GM21447 (cell line): Measurements from ENCODE around the gene IPMK.
"Not testable (repeated sequence)": the region's sequence is repeated elsewhere in the genome, so short reads cannot be mapped to it uniquely, and the experiment has no call there.

Experiments used
- ATAC-seq: cut with Tn5 transposase; IDR thresholded peaks from one replicate; pipeline ENCODE4 v1.9.1; 2021; ENCODE audit not compliant: unreplicated experiment

IPMK gene

DNA sequence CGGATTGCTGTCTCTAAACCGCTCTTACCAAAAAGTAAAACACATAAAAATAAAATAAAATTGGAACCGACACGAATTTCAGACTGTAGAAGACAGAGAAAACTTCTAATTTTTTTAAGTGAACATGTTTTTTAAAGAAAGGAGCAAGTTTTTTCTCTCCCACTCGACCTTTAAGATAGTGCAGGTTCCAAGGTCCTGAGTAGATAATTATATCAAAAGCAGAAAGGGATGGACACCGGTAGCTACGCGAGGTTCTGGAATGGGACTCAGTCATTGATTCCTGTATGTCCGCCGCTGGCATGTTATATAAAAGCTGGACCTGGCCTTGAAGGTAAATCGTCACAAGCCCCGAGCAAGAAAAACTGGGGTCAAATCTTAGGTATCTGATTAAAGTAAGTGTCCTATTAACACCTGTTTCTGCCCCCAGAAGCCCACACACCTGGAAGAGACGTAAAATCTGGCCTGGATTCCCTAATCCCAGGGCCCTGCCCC lies 806 bp upstream of the IPMK start:
- ATAC-seq, result peak; percentile 1

DNA sequence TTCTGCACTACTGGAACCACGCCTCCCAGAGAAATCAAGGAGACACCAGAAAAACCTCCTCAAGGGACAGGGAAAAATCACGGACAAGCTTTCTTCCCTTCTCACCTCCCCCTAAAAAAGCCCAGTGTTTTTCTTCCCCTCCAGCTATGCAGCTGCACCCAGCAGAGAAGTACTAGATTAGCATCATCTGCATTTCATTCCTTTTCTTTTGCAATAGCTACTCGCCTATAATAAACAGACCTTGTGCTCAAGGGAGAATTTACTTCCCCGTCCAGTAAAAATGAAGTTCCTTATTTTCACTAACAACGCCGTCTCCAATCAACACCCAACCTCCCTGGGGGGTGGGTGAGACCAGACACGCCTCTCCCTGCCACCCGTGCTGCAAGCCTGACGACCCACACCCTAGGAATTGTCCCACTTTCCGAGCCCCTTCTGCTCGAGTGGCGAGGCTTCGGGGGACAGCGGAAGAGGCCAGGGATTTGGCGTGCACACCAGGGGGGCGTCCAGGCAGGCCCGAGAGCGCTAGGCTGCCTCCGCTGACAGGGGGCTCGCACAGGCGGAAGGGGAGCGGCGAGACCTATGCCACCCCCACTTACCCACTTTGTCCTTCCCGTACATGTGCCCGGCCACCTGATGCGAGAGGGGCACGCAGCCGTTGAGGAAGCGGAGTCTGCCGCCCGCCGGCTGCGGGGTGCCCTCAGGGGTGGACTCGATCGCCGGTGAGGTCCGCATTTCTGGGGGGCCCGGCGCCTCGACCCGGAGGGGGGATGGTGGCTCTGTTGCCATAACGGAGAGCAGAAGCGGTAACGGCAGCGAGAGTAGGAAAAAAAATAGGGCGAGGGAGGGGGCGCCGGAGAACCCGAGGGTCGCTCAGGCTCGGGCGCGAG lies 625 bp downstream of the IPMK start:
- ATAC-seq, result peak; percentile 12

DNA sequence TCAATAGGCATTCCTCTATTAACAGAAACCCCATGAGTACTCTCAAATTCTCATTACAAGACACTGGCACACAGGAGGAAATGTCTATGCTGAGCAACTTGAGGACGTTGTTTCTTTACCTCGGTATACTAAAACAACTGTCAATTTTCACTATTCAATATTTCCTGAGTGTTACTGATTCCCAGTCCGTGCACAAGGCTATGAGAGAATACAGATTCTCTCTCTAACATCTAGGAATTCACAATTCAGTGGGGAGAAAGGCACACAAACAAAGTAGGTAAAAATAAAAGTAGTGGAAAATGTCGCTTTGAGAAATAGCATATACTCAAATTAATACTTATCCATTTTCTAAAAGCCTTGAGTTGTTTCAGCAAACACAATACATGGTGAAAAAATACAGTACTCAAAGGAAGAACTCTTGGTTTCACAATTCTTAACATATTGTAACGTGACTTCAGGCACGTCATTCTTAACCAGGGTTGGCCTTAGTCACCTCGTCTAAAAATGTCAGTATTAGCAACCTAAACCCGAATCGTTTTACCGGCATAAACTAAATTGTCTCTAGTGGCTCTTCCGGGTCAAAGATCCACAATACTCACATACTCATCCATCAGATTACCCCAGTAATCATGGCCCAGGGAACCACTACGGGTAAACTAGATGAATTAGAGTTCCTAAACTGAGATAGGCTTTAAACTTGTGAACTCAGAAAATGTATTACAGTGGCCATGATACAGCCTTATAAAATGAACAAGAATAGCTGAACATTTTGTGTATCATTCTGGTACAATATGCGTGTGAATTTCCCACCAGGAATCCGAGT lies 1.5 kb downstream of the IPMK start:
- ATAC-seq, result peak; percentile 19

DNA sequence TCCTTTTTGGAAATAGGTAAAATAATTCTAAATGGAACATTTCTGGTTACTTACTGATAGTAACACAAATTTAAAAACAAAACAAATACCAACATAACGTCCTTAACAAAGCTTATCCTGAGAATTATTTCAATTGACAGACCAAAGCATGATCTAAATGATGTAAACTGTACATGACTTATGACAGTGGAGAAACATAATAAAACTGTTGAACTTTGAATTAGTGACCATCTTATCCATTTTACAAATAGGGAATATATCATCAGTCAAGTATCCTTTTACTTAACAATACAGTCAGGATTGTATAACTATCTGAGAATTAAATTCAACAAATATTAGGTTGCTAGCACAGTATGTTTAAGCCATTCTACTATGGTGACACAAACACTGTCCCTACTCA lies 2.4 kb downstream of the IPMK start:
- no peak for ATAC-seq

DNA sequence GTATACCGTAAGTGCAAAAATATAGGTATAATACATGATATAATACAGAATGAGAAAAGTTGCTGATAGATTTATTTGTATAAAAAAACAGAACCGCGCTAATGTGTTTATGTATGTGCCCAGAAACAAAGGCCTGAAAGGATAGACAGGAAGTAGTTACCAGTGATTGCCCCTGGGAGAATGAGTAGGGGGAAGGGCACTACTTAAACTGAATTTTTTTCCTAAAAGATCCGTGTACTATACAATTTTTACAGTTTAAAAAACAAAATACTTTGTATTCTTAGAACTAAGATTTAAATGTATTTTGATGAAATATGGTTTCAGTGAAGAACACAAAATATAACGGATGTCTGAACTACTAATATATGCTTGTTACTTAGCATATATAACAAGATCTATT lies 2.9 kb downstream of the IPMK start:
- no peak for ATAC-seq

DNA sequence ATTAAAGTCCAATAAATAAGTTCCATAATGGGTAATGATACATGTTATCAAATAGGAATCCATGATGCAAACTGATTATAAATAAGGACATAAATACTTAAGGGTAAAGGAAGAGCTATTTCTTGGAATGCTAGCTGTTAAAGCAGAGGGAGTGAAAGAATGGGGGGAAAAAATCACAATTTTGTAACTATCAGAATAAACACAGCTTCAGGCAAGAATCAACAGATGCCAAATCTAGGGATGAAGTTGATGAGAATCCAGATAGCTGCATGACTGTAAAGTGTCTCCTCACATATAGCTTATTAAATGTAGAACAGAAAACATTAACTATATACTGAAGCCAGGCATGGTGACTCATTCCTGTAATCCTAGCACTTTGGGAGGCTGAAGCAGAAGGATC lies 4.9 kb downstream of the IPMK start:
- no peak for ATAC-seq

DNA sequence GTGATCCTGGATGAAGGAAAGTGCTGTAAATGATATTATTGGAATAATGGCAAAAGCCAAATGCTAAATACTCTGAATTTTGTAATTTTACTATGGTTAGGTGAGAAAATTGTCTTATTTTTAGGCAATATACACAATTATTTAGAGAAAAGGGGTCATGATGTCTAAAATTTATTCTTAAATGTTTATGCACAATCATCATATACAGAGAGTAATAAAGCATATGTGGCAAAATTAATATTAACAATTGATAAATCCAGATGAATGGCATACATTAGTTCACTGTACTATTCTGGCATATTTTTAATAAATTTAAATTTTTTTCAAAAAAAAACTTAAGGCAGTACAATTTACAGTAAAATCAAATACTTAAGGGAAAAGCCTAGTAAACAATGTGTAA lies 7.4 kb downstream of the IPMK start:
- no peak for ATAC-seq

DNA sequence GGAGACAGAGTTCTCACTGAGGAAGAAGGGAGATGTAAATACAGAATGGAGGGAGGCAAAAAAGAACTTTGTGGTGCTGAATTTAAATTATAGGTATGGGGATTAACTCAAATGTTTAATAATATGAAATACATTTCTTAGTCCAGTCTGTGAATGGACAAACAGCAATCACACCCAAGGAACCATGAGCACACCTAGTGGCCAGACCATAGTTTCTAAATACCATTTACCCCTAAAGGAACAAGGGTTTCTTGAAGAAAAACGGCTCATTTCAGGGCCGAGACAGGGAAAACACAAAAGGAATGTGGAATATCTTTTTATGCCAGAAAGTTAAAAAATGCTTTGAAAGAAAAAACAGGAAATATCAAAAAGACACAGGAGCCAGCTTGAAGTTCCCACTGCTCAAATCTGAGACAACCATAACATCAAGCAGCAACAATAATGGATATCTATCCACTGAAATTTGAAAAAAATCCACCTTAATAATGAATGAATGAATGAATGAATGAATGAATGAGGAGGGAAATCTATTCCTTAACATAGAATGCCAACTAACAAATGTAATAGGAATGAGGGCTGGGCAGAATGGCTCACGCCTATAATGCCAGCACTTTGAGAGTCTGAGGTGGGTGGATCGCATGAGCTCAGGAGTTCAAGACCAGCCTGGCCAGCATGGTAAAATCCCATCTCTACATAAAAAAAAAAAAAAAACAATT lies 8.6 kb downstream of the IPMK start:
- ATAC-seq, result no peak

DNA sequence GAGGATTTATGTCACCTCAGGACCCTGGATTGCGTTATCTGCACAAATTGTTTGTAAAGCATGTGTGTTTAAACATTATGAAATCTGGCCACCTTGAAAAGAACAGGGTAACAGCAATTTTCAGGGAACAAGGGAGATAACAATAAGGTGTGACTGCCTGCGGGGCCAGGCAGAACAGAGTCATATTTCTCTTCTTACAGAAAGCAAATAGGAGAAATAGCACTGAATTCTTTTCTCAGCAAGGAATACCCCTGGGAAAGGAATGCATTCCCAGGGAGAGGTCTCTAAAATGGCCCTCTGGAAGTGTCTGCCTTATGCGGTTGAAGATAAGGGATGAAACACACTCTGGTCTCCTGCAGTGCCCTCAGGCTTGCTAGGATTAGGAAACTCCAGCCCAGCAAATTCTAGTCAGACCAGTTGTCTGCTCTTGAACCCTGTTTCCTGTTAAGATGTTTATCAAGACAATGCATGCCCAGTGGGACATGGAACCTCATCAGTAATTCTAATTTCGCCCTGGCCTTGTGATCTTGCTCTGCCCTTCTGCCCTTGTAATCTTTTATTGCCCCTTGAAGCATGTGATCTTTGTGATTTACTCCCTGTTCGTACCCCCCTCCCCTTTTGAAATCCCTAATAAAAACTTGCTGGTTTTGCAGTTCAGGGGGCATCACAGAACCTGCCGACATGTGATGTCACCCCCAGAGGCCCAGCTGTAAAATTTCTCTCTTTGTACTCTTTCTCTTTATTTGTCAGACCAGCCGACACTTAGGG lies 11.5 kb downstream of the IPMK start:
- ATAC-seq, result not testable (repeated sequence)

DNA sequence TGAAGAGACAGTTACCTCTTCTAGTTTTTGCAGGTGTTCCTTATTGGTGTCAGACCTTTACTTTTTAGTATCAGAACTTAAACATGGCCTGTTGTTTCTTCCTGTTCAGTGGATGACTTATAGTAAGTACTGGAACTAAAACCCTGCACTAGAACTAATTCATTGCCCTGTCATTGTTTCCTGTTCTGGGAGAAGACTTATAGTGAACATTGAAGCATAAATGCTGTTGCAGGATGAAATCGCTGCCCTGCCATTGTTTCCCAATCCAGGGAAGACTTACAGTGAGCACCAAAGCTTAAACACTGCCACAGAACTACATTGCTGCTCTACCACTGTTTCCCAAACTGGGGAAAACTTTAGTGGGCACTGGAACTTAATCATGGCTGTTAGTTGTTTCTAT lies 13.1 kb downstream of the IPMK start:
- no peak for ATAC-seq

DNA sequence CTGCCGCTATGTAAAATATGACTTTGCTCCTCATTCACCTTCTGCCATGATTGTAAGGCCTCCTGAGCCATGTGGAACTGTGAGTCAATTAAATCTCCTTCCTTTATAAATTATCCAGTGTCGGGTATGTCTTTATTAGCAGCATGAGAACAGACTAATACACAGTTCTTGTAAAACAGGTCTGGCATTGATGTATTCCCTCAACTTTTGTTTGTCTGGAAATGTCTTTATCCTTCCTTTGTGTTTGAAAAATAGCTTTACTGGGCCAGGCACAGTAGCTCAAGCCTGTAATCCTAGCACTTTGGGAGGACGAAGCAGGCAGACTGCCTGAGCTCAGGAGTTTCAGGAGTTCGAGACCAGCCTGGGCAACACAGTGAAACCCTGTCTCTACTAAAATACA lies 14.5 kb downstream of the IPMK start:
- ATAC-seq, result no peak

DNA sequence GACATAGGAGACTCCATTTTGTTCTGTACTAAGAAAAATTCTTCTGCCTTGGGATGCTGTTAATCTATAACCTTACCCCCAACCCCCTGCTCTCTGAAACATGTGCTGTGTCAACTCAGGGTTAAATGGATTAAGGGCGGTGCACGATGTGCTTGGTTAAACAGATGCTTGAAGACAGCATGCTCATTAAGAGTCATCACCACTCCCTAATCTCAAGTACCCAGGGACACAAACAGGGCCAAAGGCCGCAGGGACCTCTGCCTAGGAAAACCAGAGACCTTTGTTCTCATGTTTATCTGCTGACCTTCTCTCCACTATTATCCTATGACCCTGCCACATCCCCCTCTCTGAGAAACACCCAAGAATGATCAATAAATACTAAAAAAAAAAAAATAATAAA lies 23.0 kb downstream of the IPMK start:
- not testable (repeated sequence) for ATAC-seq

DNA sequence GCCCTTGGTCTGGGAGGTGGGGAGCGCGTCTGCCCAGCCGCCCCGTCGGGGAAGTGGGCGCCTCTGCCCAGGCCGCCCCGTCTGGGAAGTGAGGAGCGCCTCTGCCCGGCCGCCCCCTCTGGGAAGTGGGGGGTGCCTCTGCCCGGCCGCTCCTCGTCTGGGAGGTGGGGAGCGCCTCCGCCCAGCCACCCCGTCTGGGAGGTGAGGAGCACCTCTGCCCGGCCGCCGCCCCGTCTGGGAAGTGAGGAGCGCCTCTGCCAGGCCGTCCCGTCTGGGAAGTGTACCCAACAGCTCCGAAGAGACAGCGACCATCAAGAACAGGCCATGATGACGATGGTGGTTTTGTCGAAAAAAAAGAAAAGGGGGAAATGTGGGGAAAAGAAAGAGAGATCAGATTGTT lies 23.5 kb downstream of the IPMK start:
- not testable (repeated sequence) for ATAC-seq

DNA sequence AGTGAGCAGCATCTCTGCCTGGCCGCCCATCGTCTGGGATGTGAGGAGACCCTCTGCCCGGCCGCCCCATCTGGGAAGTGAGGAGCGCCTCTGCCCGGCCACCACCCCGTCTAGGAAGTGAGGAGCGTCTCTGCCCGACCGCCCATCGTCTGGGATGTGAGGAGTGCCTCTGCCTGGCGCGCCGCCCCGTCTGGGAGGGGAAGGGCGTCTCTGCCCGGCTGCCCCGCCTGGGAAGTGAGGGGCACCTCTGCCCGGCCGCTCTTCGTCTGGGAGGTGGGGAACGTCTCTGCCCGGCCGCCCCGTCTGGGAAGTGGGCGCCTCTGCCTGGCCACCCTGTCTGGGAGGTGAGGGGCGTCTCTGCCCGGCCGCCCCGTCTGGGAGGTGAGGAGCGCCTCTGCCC lies 23.9 kb downstream of the IPMK start:
- ATAC-seq, result not testable (repeated sequence)

DNA sequence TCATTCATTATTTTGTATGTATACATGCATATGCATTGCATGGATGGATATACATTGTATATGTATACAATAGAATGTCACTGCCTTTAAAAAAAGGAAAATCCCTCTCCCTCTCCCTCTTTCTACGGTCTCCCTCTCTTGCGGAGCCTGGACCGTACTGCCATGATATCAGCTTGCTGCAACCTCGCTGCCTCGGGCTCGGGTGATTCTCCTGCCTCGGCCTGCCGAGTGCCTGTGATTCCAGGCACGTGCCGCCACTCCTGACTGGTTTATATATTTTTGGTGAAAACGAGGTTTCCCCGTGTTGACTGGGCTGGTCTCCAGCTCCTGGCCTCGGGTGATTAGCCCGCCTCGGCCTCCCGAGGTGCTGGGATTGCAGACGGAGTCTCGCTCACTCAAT lies 24.4 kb downstream of the IPMK start:
- ATAC-seq, result no peak

DNA sequence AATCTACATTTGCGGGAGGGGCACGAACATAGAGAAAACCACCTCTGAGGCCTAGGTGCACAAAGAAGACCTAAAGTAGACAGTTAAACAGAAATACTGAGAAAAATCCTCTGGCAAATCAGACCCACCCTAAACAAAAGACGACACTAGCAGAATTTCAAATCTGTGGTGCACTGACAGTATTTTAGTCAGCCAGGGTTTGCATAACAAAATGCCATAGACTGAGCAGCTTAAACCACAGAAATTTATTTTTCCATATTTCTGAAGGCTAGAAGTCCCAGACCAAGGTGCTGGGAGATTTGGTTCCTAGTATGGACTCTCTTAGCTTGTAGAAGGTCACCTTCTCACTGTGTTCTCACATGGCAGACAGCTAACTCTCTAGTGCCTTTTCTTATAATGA lies 26.3 kb downstream of the IPMK start:
- no peak for ATAC-seq

DNA sequence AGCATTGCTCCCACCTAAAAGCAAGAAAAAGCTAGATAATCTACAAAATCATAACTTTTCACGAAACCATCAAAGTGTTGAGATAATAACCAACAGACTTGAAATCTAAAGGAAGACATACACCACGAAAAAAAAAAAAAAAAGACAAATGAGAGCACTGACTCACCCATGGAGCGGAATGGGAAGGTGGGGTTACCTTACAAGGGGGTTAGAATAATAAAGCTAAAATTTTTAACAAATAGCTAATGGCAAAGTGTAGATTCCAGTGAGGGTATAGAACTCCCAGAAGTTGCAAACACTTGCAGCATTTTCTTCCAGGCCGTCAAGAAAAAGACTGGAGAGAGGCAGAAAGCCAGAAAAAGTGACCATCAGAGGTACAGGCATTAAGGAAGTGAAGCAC lies 27.2 kb downstream of the IPMK start:
- ATAC-seq, result no peak

DNA sequence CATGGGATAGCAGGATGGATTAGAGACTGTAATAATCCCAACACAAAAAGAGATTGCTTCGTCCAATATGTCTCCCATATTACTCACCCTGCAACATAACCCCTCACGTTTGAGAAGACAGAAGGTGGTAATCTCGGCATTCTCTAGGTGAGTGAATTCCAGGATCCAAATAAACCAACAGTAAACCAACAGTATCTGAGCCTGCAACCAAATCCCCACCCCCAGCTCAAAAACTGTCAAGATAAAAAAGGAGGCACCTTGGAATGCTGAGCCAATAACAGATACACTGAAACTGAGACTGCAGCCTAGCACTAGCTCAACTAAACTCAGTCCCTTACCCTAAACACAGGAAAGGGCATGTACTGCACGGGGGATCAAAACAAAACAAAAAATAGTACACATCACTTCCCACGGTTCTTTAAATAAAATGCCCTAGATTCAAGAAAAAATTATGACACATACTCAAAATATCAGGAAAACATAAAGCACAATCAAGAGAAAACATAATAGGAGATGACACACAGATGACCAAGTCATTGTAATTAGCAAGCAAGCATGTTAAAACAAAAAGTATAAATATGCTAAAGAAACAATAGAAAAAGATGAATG lies 28.0 kb downstream of the IPMK start:
- no peak for ATAC-seq

DNA sequence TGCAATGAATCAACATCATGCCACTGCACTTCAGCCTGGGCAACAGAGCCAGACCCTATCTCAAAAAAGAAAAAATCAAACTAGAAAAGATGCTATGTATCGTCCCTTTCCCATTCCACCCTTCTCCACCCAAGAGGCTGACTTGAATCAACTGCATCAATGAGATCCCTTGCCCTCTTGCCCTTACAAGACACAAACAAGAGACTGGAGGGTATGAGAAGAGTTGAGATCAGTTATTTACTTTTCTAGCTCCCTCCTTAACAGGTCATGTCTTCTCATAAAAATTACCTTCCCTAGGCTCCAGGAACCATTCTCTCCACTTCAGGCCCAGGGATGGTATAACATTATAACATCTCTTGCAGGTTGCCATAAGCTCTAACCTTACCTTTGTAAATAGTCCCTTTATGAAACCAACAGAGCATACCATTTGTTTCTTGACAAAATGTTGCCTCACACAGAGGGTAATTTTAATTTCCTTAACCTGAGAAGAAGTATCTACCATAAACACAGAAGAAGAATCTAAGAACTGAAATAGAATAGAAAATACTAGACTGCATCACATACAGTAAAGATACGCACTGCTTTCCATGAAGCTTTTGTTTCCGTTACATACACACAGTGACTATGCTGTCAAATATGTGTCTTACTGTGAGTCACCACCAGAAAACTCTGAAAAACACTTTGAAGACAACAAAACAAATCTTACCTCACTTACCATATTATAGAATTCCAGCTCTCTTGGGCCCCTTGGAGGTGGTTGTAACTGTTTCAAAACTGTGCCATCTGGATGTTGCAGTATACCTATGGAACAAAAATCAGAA lies 30.5 kb downstream of the IPMK start:
- ATAC-seq, result no peak
